GM18498 (cell line): Measurements from ENCODE around the gene GFRA1.
"Not testable (repeated sequence)": the region's sequence is repeated elsewhere in the genome, so short reads cannot be mapped to it uniquely, and the experiment has no call there.

Source experiments
- ATAC-seq: cut with Tn5 transposase; IDR thresholded peaks from one replicate; pipeline ENCODE4 v1.9.1; 2021; ENCODE audit warnings: mild to moderate bottlenecking, moderate library complexity; ENCODE audit not compliant: unreplicated experiment

GFRA1 gene

DNA sequence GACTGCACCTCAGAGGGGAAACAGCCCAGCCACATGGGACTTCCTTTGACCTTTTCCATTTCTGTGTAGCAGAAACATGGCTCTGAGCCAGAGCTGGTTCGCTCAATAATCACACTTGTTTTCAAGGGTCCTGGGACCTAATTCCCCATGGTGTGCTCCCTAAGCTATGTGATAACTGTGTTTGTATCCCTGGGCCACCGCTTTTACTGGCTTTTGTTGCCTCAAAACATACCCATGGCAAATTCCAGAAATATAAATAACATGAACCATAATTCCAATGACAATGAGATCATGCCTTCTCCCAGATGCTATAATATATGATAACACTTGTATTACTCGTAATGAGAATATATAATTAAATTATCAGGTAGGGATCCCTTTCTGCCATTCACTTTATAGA is 196.4 kb downstream of the GFRA1 start:
- no peak for ATAC-seq

GRCh38 chr10:116073510-116073909 is 199.5 kb downstream of the GFRA1 start:
- ATAC-seq, result no peak

DNA sequence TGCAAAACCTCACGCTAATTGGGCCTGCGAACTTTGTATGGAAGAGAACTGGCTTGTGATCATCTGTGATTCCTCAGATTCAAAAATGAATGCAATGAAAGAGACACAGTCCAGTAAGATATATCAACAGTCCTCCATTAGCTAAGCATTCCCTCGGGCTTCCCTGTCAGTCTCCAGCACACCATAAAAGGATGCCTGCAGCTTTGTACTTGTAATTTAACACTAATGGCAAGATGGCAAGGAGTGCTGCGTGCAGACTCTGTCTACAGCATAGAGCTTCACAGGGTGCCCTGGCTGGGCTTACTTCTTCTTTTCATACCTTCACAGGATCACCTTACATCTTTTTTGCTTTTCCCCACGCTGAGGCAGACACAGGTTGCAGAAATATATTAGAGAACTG is 200.0 kb downstream of the GFRA1 start:
- no peak for ATAC-seq

DNA sequence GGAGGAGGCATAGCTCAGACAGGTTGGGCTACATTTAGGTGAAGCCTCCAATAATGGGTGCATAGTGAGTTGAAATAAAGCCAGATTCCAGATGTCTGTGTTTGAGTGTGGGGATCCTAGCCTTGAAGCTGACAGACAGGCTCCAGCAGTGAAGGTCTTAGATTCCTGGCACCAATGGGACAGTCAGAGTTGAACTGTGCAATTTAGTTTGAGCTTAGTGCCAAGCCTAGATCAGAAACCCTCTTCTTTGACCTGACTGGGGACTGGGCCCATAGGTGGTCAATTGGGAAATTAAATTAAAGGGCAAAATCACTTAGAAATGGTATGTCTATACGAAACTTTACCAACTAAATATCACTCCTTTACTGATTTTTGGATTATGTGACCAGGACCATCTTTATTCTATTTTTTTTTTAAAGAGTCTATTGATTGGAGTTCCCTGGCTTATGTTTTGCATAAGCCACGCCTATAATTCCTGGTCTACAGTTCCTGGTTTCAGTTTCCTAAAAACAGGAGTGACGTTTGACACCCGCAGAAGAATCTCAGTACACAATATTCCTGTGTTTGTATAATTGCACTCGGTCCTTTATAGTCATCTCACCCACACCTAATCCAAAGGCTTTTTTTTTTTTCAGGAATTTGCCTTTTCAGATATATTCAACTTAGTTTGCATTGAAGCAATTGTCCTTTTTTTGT is 201.4 kb downstream of the GFRA1 start:
- ATAC-seq, result no peak

DNA sequence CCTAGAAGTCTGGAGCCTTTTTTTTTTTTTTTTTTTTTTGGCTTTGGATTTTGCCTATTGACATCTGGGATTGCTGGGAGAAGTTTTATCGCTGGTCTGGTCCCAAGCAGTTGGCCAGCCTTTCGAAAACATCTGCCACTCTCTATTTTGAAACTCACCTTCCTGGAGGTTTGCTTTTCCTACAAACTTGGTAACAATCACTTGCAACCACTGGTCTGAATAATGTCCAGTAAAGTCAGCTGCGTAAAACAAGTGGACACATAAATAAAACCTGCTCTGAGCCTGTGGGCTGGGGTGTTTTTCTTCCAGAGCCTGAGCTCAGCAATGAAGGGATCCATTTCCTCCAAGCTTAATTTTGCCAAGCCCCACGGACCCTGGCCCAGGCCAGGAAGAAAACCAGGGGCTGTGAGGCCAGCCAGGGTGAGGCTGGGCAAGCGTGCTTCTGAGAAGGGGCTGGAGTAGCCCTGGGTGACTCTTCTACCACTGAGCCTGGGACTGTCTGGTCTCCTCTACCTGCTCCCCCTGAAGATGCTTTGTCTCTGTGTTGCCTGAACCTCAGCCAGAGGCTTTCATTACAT is 202.2 kb downstream of the GFRA1 start:
- ATAC-seq, result no peak

- no peak for ATAC-seq
Measured at GRCh38 chr10:116069856-116070255, 203.2 kb downstream of the GFRA1 start.

DNA sequence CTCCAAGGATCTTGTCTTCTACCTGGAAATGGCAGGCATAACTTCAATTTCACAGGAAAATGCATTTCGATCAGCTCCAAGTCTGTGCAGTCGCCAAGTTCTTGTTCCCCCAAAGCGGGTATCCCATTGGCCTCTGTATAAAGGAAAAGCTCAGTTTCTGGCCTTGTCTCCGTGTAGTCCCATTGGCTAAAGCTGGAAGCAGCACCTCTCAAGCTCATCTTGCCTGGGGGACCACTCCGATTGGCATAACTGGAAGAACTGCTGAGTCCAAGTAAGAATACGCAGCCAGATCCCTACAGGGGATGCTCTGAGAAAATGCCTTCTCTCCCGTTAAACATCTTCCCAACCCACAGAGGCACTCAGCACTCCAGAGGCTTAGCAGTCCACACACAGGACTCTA is 205.2 kb downstream of the GFRA1 start:
- no peak for ATAC-seq

- ATAC-seq, result no peak
Measured at GRCh38 chr10:116063107-116063506, 209.9 kb downstream of the GFRA1 start.

DNA sequence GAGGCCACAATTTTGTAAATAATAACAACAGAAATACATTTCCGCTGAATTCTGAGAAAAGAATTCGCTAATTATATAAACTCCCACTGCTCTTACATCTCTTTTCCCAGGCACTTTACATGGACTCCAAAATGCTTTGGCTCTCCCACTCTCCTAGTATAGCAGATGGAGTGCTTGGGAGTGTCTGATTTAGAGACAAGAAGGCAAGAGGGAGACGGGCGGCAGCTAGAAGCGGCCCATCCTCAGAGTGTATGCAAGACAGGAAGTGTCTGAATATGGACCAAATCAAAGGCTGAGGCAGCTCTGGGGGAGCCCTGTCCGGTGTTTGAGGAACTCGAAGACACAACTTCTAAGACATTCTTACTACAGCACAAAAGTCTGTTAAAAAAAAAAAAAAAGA is 212.1 kb downstream of the GFRA1 start:
- ATAC-seq, result no peak

DNA sequence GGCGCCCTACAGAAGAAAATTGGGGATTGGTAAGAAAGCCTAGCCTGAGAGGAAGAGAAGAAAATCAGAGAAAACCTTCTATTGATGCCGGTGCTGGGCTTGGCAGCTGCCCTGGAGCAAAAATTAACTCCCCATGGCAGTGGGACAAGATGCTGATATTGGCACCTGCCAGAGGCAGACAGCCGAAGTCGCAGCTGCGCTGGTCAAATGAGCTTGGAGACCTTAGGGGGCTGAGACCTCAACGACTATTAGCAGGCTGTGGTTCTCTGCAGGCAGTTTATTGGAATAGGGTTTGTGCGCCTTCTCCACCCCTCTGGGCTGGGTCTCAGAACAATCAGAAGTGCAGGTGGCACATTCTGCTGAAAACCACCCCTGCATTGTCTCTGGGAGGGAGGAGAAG is 213.7 kb downstream of the GFRA1 start:
- ATAC-seq, result no peak

GRCh38 chr10:116056445-116057293 is 216.3 kb downstream of the GFRA1 start:
- no peak for ATAC-seq

DNA sequence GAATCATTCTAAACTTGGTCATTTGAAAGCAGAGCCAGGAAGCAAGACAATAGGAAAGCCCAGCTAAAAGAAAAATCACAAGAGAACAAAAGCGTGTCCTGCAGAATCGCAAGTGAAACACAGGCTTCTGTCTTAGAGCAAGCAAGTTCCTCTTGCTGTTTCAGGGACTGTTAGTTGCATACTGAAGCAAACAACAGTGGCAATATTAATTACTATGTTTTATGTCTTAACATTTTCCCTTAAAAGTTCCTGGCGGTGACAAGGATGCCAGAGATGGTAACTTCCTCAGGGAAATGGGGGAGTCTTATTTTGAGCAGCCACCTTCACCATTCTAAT is 217.1 kb downstream of the GFRA1 start:
- no peak for ATAC-seq

GRCh38 chr10:116055252-116055916 is 217.6 kb downstream of the GFRA1 start:
- no peak for ATAC-seq

- no peak for ATAC-seq
Measured at GRCh38 chr10:116053910-116054309, 219.1 kb downstream of the GFRA1 start.

- ATAC-seq, result not testable (repeated sequence)
Measured at GRCh38 chr10:116053009-116053730, 219.8 kb downstream of the GFRA1 start.

DNA sequence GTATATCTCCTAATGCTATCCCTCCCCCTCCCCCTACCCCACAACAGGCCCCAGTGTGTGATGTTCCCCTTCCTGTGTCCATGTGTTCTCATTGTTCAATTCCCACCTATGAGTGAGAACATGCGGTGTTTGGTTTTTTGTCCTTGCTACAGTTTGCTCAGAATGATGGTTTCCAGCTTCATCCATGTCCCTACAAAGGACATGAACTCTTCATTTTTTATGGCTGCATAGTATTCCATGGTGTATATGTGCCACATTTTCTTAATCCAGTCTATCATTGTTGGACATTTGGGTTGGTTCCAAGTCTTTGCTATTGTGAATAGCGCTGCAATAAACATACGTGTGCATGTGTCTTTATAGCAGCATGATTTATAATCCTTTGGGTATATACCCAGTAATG is 220.5 kb downstream of the GFRA1 start:
- ATAC-seq, result not testable (repeated sequence)

DNA sequence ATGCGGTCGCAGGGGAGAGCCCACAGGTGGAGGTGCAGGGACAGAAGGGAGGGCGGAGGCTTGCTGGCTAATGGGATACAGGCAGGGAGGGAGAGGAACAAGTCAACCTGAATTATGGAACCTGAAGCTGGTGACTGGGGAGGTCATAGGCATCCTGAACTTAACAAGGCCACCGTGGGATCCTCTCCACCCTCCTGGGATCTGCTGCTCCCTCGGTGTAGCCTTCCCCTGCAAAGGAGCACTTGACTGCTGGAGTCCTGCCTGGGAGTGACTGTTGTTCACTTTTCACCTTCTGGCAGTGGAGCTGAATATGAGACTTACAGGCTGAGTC is 223.1 kb downstream of the GFRA1 start:
- ATAC-seq, result no peak

GRCh38 chr10:116049158-116049973 is 223.6 kb downstream of the GFRA1 start:
- ATAC-seq, result no peak

- no peak for ATAC-seq
Measured at GRCh38 chr10:116045366-116046356, 227.3 kb downstream of the GFRA1 start.
